ENCODE measurements around the gene DDX51. TPM values are rescaled to one million over a fixed set of nuclear protein-coding genes. Genes with fewer than 3 reads are reported as not detected.

Gene DDX51
- total and polyA plus RNA-seq, 2 of the 4 experiments (the other 2 are of a cell fraction), result 3.8 to 14.5 TPM

- Histone ChIP-seq H3K23ac (ENCODE audit: low read depth, low read length) (no peak overlapping the region), H2BK5ac (ENCODE audit: low read depth, low read length, poor library complexity, severe bottlenecking) (no peak overlapping the region), H3K9me3 (ENCODE audit: control insufficient read depth, insufficient read depth, low read length) (no peaks in the 10 kb centered on the region), H3K4me1 (ENCODE audit: control insufficient read depth, insufficient read depth, low read length) (peaks cover 13% of the 10 kb centered on the region), H3K56ac (ENCODE audit: extremely low read depth, insufficient read depth, low read length) (no peak overlapping the region), H3K18ac (ENCODE audit: low read depth, low read length) (no peak overlapping the region), H2AK9ac (replicated peaks; ENCODE audit: low read depth, low read length, poor library complexity) (no peak overlapping the region), H2BK15ac (ENCODE audit: low read depth, low read length) (no peak overlapping the region), H3K27ac (ENCODE audit: insufficient read depth, low read length) (no peak overlapping the region), H3K9ac (ENCODE audit: low read depth, low read length) (no peak overlapping the region), H3K79me1 (ENCODE audit: low read depth in 1 of 2, low read length in 2 of 2) (no peaks in the 10 kb centered on the region), H2AFZ (replicated peaks; ENCODE audit: low read length, poor library complexity) (no peak overlapping the region), H4K91ac (ENCODE audit: insufficient read depth, low read depth, low read length) (no peak overlapping the region), H4K20me1 (ENCODE audit: insufficient read depth, low read length) (peaks cover 11% of the 10 kb centered on the region; the same call in 1 of the 2 replicates), H3K27me3 (ENCODE audit: control insufficient read depth, insufficient read depth, low read length) (peaks cover 13% of the 10 kb centered on the region; the same call in 1 of the 2 replicates), H3K14ac (replicated peaks; ENCODE audit: low read depth, low read length) (no peak overlapping the region), H2AK5ac (ENCODE audit: low read depth, low read length) (no peak overlapping the region), H3K4ac (ENCODE audit: low read depth, low read length) (no peak overlapping the region), H2BK120ac (ENCODE audit: low read depth, low read length) (no peak overlapping the region), H4K8ac (ENCODE audit: low read depth in 2 of 2, low read length in 2 of 2) (no peak overlapping the region), H4K5ac (ENCODE audit: low read depth, low read length) (no peak overlapping the region), H3K9me1 (ENCODE audit: insufficient read depth, low read length) (peaks cover 5% of the 10 kb centered on the region; the same call in 1 of the 2 replicates), H3K4me2 (ENCODE audit: low read depth, low read length) (no peak overlapping the region), H2BK20ac (ENCODE audit: low read depth, low read length) (no peak overlapping the region), H3K4me3 (ENCODE audit: insufficient read depth, low read depth, low read length) (no peak overlapping the region), H3K36me3 (ENCODE audit: control insufficient read depth, insufficient read depth, low read length) (no peaks in the 10 kb centered on the region)
- ATAC-seq (ENCODE audit: low read depth), result no peak
- intact Hi-C loops (cut with micrococcal nuclease) (no loop called here), in situ Hi-C loops (cut with MboI; ENCODE audit: low sequenced_read_pairs) (no loop called here), dilution Hi-C loops (cut with HindIII; ENCODE audit: low sequenced_read_pairs, unreplicated experiment) (no loop called here)
- 89% methylated on average over 5 of the region's 6 CpGs; no CpG with 5 or more reads in 1 of the 2 experiments for WGBS, 2 experiments (ENCODE audit: extremely low coverage in 2 of 2, insufficient read length in 1 of 2)
- no TSS peak for BruUV-seq (replicated peaks)
- no peak for TF ChIP-seq CHD1 (IDR thresholded peaks at IDR 0.05; ENCODE audit: low read depth, low read length)
- TF ChIP-seq USF2 (IDR thresholded peaks at IDR 0.05; ENCODE audit: low read depth, low read length), result no peak
- no peak for TF ChIP-seq CEBPB (IDR thresholded peaks at IDR 0.05; ENCODE audit: low read depth, low read length)
- no peak for TF ChIP-seq CTCF (conservative IDR thresholded peaks at IDR 0.05; ENCODE audit: low read depth, low read length)
- no peak for TF ChIP-seq RCOR1 (IDR thresholded peaks at IDR 0.05; ENCODE audit: insufficient replicate concordance, low read length)
- TF ChIP-seq ELK1 (IDR thresholded peaks at IDR 0.05; ENCODE audit: borderline replicate concordance, low read depth, low read length), result no peak
- no peak for TF ChIP-seq MAZ (IDR thresholded peaks at IDR 0.05; ENCODE audit: borderline replicate concordance, low read depth, low read length)
- TF ChIP-seq FOS (IDR thresholded peaks at IDR 0.05; ENCODE audit: low read depth, low read length), result no peak
- TF ChIP-seq RAD21 (IDR thresholded peaks at IDR 0.05; ENCODE audit: low read length), result no peak
- no peak for TF ChIP-seq MAFK (IDR thresholded peaks at IDR 0.05; ENCODE audit: low read depth, low read length)
- TF ChIP-seq NFE2L2 (IDR thresholded peaks at IDR 0.05; ENCODE audit: low read depth, low read length), result no peak
- no peak for TF ChIP-seq BHLHE40 (IDR thresholded peaks at IDR 0.05; ENCODE audit: low read depth, low read length)
- TF ChIP-seq SMC3 (IDR thresholded peaks at IDR 0.05; ENCODE audit: low read depth, low read length), result no peak
- no peak for TF ChIP-seq MXI1 (IDR thresholded peaks at IDR 0.05; ENCODE audit: borderline replicate concordance, low read depth, low read length)
- no peak for TF ChIP-seq RFX5 (IDR thresholded peaks at IDR 0.05; ENCODE audit: low read depth, low read length)
- CTCF ChIA-PET, result no interaction called here
- no peak for DNase-seq
- POLR2A ChIA-PET (ENCODE audit: unreplicated experiment), result no interaction called here
These were observed 21.5 kb upstream of the DDX51 start for GRCh38 chr12:132165584-132165983.
